NCI-H2196 (cell line): ENCODE results near the gene WNK4.
A peak's percentile ranks its signal among the peaks of the same experiment; 100 is the strongest.

Experiments used
- DNase-seq: peaks from one replicate; lab custom pipeline; 2025; ENCODE audit not compliant: unreplicated experiment; lab: John Stamatoyannopoulos, UW

Gene WNK4

GRCh38 chr17:42796066-42796758 is 15.8 kb downstream of the WNK4 start:
- no peak for DNase-seq

- DNase-seq: no peak
Measured at GRCh38 chr17:42797067-42798007, 16.9 kb downstream of the WNK4 start.

GRCh38 chr17:42798011-42798382 is 17.6 kb downstream of the WNK4 start:
- no peak for DNase-seq

GRCh38 chr17:42798383-42799380 is 18.3 kb downstream of the WNK4 start, which contains the start of the genes CNTD1 and COA3:
TSS of gene CNTD1 (plus strand) at chr17:42798861. CDS start at chr17:42799068, 207 bp downstream.
TSS of gene COA3 (minus strand) at chr17:42798704. CDS start at chr17:42798681, 23 bp downstream.
- peak; percentile 77 for DNase-seq

DNA sequence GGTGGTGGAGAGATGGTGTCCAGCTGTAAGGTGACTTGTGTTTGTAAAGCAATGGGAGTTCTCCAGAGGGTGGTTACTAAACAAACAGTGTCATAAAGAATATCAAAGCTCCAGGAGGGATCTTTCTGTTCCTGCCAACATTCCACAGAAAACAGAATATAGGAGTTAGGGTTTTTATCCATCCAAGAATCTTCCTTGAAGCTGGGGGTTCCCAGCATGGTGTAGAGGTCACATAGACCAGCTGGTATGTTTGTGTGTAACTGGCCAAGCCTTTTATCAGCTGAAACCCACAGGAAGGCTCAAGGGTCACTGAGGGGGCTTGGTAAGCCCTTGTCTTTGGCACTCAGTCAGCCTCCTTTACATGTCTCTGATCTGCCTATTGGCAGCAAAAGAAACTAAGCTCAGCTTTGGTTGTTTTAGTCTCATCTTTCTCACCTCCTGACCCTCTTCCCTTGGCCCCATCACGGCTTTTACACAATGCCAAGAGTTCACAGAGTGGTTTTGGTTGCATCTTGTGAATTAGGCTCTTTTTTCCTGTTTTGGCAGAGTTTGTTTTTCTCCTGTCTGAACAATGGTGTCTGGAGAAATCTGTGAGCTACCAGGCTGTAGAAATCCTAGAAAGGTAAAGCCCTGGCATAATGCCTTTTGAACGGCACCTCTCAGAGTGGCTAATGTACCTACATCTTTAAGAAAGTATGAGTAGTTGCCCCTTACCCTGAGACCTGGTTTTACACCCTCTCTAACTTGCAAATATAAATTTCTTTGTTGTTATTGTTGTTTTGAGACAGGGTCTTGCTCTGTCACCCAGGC is 22.9 kb downstream of the WNK4 start:
- DNase-seq: no peak

GRCh38 chr17:42804918-42805367 is 24.5 kb downstream of the WNK4 start:
- no peak for DNase-seq

GRCh38 chr17:42806249-42806648 is 25.8 kb downstream of the WNK4 start:
- no peak for DNase-seq

DNA sequence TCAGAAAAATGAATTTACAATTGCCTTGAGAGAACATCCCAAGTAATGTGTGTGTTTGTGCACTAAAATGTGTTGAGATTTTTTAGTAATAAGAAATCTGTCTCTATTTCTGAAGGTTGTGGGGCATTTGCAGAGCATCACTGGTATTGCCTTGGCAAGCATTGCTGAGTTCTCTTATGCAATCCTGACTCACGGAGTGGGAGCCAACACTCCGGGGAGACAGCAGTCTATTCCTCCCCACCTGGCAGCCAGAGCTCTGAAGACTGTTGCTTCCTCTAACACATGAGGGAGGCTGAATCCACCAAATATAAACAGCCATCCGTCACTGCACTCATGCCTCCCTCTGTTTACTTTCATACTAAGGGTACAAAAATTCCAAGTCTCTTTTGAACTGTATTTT is 28.8 kb downstream of the WNK4 start:
- no peak for DNase-seq

DNA sequence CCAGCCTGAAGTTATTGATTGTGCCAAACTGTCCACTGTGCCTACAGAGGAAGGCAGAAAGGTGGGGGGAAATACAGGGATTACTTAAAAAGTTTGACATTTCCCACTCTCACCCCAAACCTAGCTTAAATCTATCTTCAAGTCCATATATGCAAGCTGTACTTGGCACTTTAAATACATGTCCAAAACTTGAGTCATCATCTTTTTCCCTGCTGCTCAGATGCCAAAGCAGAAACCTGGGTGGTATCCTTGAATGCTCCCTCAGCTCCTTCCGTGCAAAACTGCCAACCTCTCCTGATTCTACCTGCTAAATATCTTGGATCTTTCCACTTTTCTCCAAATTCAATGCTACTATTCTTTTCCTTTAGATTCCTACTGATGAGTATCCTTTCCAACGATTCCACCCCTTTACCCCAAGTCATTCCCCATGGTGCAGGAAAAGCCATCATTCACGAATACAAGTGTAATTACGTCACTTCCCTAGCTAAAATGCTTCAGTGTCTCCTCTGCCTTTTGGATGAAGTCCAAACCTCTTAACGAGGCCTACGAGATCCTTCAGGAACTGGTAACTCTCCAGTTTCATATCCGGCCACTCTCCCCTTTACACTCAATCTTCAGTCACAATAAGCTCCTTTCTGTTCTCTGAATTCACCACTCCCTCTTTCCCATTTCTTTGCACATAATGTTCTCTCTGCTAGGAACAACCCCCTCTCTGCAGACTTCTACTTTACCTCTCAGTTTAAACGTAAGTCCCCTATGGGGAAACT is 34.4 kb downstream of the WNK4 start:
- peak; percentile 43 for DNase-seq

- DNase-seq: no peak
Measured at GRCh38 chr17:42817866-42818265, 37.5 kb downstream of the WNK4 start.

GRCh38 chr17:42818379-42818778 is 38.0 kb downstream of the WNK4 start:
- DNase-seq: no peak

- peak; percentile 49 for DNase-seq
Measured at GRCh38 chr17:42819939-42820535, 39.6 kb downstream of the WNK4 start.

DNA sequence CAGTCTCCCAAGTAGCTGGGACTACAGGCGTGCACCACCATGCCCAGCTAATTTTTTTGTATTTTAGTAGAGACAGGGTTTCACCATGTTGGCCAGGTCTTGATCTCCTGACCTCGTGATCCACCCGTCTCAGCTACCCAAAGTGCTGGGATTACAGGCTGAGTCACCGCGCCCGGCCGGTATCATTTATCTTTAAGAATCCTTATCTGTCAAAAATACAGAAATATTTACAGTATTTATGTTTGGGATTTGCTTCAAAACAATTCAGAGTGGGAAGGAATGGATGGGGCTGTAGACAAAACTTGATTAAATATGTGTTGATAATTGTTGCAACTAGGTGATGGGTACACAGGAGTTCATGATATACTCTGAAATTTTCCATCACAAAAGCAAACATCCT is 40.8 kb downstream of the WNK4 start:
- DNase-seq: no peak

GRCh38 chr17:42827472-42827871 is 47.1 kb downstream of the WNK4 start:
- no peak for DNase-seq

DNA sequence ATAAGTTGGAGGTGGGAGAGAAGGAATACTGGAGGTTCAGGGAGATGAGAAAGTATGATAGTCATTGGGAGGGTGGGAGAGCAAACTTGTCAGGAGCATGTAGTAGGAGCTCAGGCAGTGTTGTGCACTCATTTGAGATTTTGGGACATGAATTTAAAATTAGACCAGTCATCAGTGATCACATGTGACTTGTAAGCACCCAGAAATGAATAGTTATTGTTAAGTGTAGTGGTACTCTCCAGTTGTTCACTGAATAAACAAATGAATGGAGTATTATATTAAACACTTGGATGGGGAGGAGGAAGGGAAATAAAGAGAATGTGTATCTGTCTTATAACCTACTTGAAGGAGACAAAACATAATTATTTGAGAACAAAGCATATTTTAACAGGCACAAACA is 50.6 kb downstream of the WNK4 start:
- DNase-seq: no peak

DNA sequence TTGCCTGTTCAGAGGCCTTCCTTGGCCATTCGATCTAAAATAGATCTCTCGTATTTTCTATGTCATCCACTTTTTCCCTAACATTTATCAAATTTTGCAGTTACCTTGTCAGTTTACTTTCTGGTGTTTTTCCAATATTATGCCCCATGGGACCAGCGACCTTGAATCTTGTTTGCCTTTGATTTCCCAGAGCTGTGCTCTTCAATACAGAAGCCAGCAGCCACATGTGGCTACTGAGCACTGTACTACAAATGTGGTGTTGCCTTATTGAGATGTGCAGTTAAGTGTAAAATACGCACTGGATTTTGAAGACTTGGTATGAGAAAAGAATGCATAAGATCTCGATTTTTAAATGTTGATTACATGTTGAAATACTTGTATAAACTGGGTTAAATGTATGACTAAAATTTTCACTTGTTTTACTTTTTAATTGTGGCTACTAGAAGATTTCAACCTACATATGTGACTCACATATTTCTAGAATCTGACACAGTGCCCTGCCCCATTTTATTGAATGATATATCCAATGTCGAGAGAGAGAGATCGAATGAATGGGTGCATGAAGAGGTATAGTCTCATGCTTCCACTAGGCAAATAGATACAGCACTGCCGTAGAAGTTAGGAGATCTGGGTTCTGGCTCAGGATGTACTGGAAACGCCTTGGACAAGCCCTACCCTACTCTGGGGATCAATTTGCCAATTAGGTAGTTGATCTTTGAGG is 52.0 kb downstream of the WNK4 start:
- no peak for DNase-seq

GRCh38 chr17:42832934-42833766 is 52.7 kb downstream of the WNK4 start, which contains the start of gene PSME3:
TSS of gene PSME3 (plus strand) at chr17:42833397. CDS start at chr17:42833632, 235 bp downstream.
- DNase-seq: peak; percentile 82
